SK-N-SH (cell line): ENCODE measurements around the gene CTBP1. TPM values are rescaled to one million over a fixed set of nuclear protein-coding genes. Genes with fewer than 3 reads are reported as not detected.

ENCODE experiments used
- CTCF ChIA-PET: fragments of 300-600, 350-600 bp; formaldehyde crosslinking; extraction: SDS; loops from one replicate; lab custom pipeline; 2021; lab: Yijun Ruan, JAX
- POLR2A ChIA-PET: fragments of 350-600 bp; sonication (Branson Sonifier 250); formaldehyde crosslinking; extraction: SDS; loops from one replicate; lab custom pipeline; 2020; ENCODE audit warnings: antibody characterized with exemption, inconsistent platforms; lab: Yijun Ruan, JAX
- DNase-seq: peaks from one replicate; pipeline ENCODE4 v3.0.0; 2012
- H2AFZ ChIP-seq: fragments of 200-600 bp; sonication (generic); 2 replicates; pipeline ENCODE4 v1.8.1; 2016; ENCODE audit warnings: antibody characterized with exemption, mild to moderate bottlenecking, low read depth
- H3F3A ChIP-seq: fragments of 200-600 bp; sonication (generic); replicated peaks from 2 replicates; pipeline ENCODE3; 2016; ENCODE audit warnings: antibody characterized with exemption, mild to moderate bottlenecking; ENCODE audit not compliant: insufficient read depth
- H3K27ac ChIP-seq, 2 experiments: fragments of 200-500 bp in 1 of 2; fragments of 200-600 bp in 1 of 2; sonication (Bioruptor generic) in 1 of 2; sonication (generic), shearing (Covaris generic) in 1 of 2; 2 replicates each; pipeline versions ENCODE4 v1.5.1 to v1.6.1; 2014 to 2016; ENCODE audit warnings: low read depth in 2 of 2, inconsistent platforms in 1 of 2, low read length in 1 of 2, mild to moderate bottlenecking in 1 of 2, mixed read lengths in 1 of 2
- H3K27me3 ChIP-seq: fragments of 200-600 bp; sonication (generic), shearing (Covaris generic); 2 replicates; pipeline ENCODE4 v1.6.1; 2016; ENCODE audit warnings: mixed run types; ENCODE audit not compliant: insufficient read depth
- H3K36me3 ChIP-seq, 2 experiments: fragments of 200-500 bp in 1 of 2; fragments of 200-600 bp in 1 of 2; sonication (Bioruptor generic) in 1 of 2; sonication (generic) in 1 of 2; replicated peaks in 1 of 2; 2 replicates each; pipeline versions ENCODE3 to v1.5.1; 2014 to 2016; ENCODE audit warnings: low read length in 1 of 2, mild to moderate bottlenecking in 1 of 2; ENCODE audit not compliant: insufficient read depth in 2 of 2, control insufficient read depth in 1 of 2
- H3K4me1 ChIP-seq, 2 experiments: fragments of 200-500 bp in 1 of 2; fragments of 200-600 bp in 1 of 2; sonication (Bioruptor generic) in 1 of 2; sonication (generic), shearing (Covaris generic) in 1 of 2; 2 replicates each; pipeline versions ENCODE4 v1.5.1 to v1.6.1; 2014 to 2016; ENCODE audit warnings: low read depth in 1 of 2, low read length in 1 of 2, mixed run types in 1 of 2; ENCODE audit not compliant: insufficient read depth in 2 of 2, control insufficient read depth in 1 of 2
- H3K4me2 ChIP-seq: fragments of 200-600 bp; sonication (generic), shearing (Covaris generic); 2 replicates; pipeline ENCODE4 v1.6.1; 2017; ENCODE audit warnings: mixed run types
- H3K4me3 ChIP-seq, 2 experiments: fragments of 200-500 bp in 1 of 2; fragments of 200-600 bp in 1 of 2; sonication (Bioruptor generic) in 1 of 2; sonication (generic), shearing (Covaris generic) in 1 of 2; 2 replicates each; pipeline versions ENCODE4 v1.5.1 to v1.8.1; 2014 to 2016; ENCODE audit warnings: low read depth in 2 of 2, inconsistent platforms in 1 of 2, low read length in 1 of 2, mild to moderate bottlenecking in 1 of 2, mixed read lengths in 1 of 2, moderate library complexity in 1 of 2
- H3K79me2 ChIP-seq: fragments of 200-600 bp; sonication (generic); 2 replicates; pipeline ENCODE4 v1.8.1; 2017; ENCODE audit warnings: mild to moderate bottlenecking; ENCODE audit not compliant: insufficient read depth
- H3K9ac ChIP-seq: fragments of 200-600 bp; sonication (generic); 2 replicates; pipeline ENCODE4 v1.6.1; 2017; ENCODE audit warnings: mixed run types
- H3K9me2 ChIP-seq: fragments of 200-600 bp; sonication (generic); 2 replicates; pipeline ENCODE4 v1.6.1; 2017; ENCODE audit warnings: mixed run types
- H3K9me3 ChIP-seq: fragments of 200-600 bp; sonication (generic); 2 replicates; pipeline ENCODE4 v1.6.1; 2017; ENCODE audit warnings: mixed run types, mild to moderate bottlenecking, moderate library complexity
- H4K20me1 ChIP-seq: fragments of 200-600 bp; sonication (generic); 2 replicates; pipeline ENCODE4 v1.6.1; 2017; ENCODE audit warnings: mild to moderate bottlenecking, mixed run types; ENCODE audit not compliant: insufficient read depth
- ELF1 ChIP-seq: IDR thresholded peaks from 2 replicates; pipeline ENCODE4 v1.4.0; 2012
- EP300 ChIP-seq, 2 experiments: IDR thresholded peaks; 2 replicates each; pipeline versions ENCODE4 v1.4.0 to v1.6.1; 2012; ENCODE audit warnings: borderline replicate concordance in 1 of 2, low read depth in 1 of 2, low read length in 1 of 2
- FOSL2 ChIP-seq: IDR thresholded peaks from 2 replicates; pipeline ENCODE4 v1.4.0; 2012; ENCODE audit warnings: low read depth, mild to moderate bottlenecking, moderate library complexity, borderline replicate concordance
- FOXJ3 ChIP-seq: sonication (generic); formaldehyde crosslinking; IDR thresholded peaks from 2 replicates; pipeline ENCODE4 v1.5.1; 2020; ENCODE audit warnings: mild to moderate bottlenecking, missing genetic modification reagents
- FOXM1 ChIP-seq: IDR thresholded peaks from 2 replicates; pipeline ENCODE4 v1.4.0; 2012; ENCODE audit warnings: low read depth, mild to moderate bottlenecking
- GABPA ChIP-seq: IDR thresholded peaks from 2 replicates; pipeline ENCODE4 v1.4.0; 2012; ENCODE audit warnings: low read depth, mild to moderate bottlenecking
- GATA2 ChIP-seq: sonication (generic); formaldehyde crosslinking; IDR thresholded peaks from 2 replicates; pipeline ENCODE4 v1.5.0; 2020; ENCODE audit warnings: mild to moderate bottlenecking, missing genetic modification reagents
- JUND ChIP-seq: IDR thresholded peaks from 2 replicates; pipeline ENCODE4 v1.4.0; 2012
- MEF2A ChIP-seq: IDR thresholded peaks from 2 replicates; pipeline ENCODE4 v1.4.0; 2012; ENCODE audit warnings: low read depth, borderline replicate concordance
- MXI1 ChIP-seq: IDR thresholded peaks from 2 replicates; pipeline ENCODE4 v1.6.1; 2012; ENCODE audit warnings: mild to moderate bottlenecking, low read depth, low read length, improper control_type of control experiment
- NFIC ChIP-seq: IDR thresholded peaks from 2 replicates; pipeline ENCODE4 v1.4.0; 2012; ENCODE audit warnings: borderline replicate concordance
- NRF1 ChIP-seq: IDR thresholded peaks from 2 replicates; pipeline ENCODE4 v1.6.1; 2012; ENCODE audit warnings: low read depth, mild to moderate bottlenecking, low read length
- POLR2AphosphoS5 ChIP-seq: IDR thresholded peaks from 2 replicates; pipeline ENCODE4 v1.6.1; 2012; ENCODE audit warnings: low read depth, low read length
- RAD21 ChIP-seq: IDR thresholded peaks from 2 replicates; pipeline ENCODE4 v1.6.1; 2012; ENCODE audit warnings: mild to moderate bottlenecking, low read length
- RCOR1 ChIP-seq: fragments of 150-350 bp; IDR thresholded peaks from 2 replicates; pipeline ENCODE4 v1.6.1; 2017; ENCODE audit warnings: antibody characterized with exemption, low read length
- RFX5 ChIP-seq: IDR thresholded peaks from 2 replicates; pipeline ENCODE4 v1.6.1; 2012; ENCODE audit warnings: mild to moderate bottlenecking, improper control_type of control experiment, low read length
- TAF1 ChIP-seq: IDR thresholded peaks from 2 replicates; pipeline ENCODE4 v1.6.1; 2012; ENCODE audit warnings: low read depth, mild to moderate bottlenecking, low read length, moderate library complexity, borderline replicate concordance
- TEAD4 ChIP-seq: IDR thresholded peaks from 2 replicates; pipeline ENCODE4 v1.4.0; 2012; ENCODE audit warnings: mild to moderate bottlenecking, borderline replicate concordance; ENCODE audit not compliant: insufficient read depth
- WGBS: methylation state at CpG from one replicate; pipeline ENCODE4 v1.1.6; 2017; ENCODE audit warnings: low lambda C conversion rate; 5-methylcytosine and 5-hydroxymethylcytosine counted together
- polyA plus RNA-seq, 3 experiments: library from polyadenylated mRNA; depleted of rRNA; stranded (reverse); fragments of >200 nt; gene quantifications; 2 replicates each; pipeline ENCODE4 v1.2.3, GENCODE V29; 2012
- TF ChIP-seq, protein P1 (sequence below): IDR thresholded peaks from 2 replicates; pipeline ENCODE4; 2012

The CTBP1 gene
- polyA plus RNA-seq, 1 of the 3 experiments (the other 2 are of a cell fraction), result 183 TPM

DNA sequence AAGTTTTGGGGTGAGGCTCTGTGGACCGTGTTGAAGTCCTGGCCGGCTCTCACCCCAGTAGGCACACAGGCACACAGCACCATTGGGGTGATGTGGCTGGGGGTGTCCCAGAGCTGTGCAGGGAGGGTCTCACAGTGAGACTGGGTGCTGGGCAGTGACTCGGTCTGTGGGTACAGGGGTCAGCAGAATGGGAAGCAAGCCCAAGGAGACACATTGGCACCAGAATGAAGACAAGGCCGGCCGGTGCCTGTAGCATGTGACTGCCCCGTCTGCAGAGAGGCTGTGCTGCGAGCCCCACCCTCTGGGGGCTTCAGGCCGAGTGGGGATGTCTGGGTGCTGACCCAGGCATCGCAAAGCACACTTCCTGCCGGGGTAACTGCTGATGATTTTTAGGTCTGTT lies 46.0 kb upstream of the CTBP1 start:
- H3K27ac ChIP-seq, result no peak overlapping the region
- no peak overlapping the region for H2AFZ ChIP-seq
- no peak overlapping the region for H3K9ac ChIP-seq
- peaks cover 0 to 15% of the 10 kb centered on the region in 2 experiments for H3K36me3 ChIP-seq
- H3K4me1 ChIP-seq, result peaks cover 0 to 19% of the 10 kb centered on the region in 2 experiments; a peak in 2 of 4 replicates
- TF ChIP-seq FOXJ3 (CRISPR knock-in tag) (no peak), EP300 (IDR thresholded peaks at IDR 0.05; ENCODE audit: borderline replicate concordance in 1 of 2, low read depth in 1 of 2, low read length in 1 of 2) (no peak), MXI1 (no peak), RCOR1 (no peak), TAF1 (no peak), NRF1 (no peak)
- TF ChIP-seq, protein P1, sequence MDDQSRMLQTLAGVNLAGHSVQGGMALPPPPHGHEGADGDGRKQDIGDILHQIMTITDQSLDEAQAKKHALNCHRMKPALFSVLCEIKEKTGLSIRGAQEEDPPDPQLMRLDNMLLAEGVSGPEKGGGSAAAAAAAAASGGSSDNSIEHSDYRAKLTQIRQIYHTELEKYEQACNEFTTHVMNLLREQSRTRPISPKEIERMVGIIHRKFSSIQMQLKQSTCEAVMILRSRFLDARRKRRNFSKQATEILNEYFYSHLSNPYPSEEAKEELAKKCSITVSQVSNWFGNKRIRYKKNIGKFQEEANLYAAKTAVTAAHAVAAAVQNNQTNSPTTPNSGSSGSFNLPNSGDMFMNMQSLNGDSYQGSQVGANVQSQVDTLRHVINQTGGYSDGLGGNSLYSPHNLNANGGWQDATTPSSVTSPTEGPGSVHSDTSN, result no peak
- H4K20me1 ChIP-seq, result peaks cover 81% of the 10 kb centered on the region
- no peaks in the 10 kb centered on the region for H3F3A ChIP-seq
- H3K27me3 ChIP-seq, result no peaks in the 10 kb centered on the region
- ChIA-PET CTCF (no interaction called here), POLR2A (no interaction called here)
- H3K9me3 ChIP-seq, result no peaks in the 10 kb centered on the region
- DNase-seq, result no peak
- H3K9me2 ChIP-seq, result no peaks in the 10 kb centered on the region
- 100% methylated on average over 2 of the region's 10 CpGs for WGBS
- peaks cover 91% of the 10 kb centered on the region for H3K79me2 ChIP-seq
- no peak overlapping the region for H3K4me2 ChIP-seq
- no peak overlapping the region for H3K4me3 ChIP-seq

DNA sequence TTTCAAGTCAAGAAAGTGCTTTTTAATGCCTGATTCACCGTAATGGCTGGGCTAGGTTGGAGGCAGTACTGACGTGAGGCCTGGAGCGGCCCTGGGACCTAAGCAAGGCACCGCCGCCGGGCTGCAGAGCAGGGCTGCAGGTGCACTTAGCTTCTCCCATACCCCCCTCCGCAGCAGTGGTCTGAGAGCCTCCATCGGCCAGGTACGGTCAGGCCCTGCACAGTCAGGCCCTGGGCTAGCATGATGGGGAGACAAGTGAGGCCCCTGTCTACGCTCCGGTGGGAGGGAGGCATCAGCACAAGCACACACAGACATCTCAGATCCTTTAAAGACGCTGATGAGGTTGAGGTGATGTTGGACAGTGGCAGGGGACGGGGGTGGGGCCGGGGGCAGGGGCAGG lies 45.5 kb upstream of the CTBP1 start:
- Histone ChIP-seq H4K20me1 (peaks cover 76% of the 10 kb centered on the region), H3K4me2 (no peak overlapping the region), H3K27ac (no peak overlapping the region), H3K4me3 (no peak overlapping the region), H3F3A (no peaks in the 10 kb centered on the region), H3K27me3 (no peaks in the 10 kb centered on the region), H3K9me2 (no peaks in the 10 kb centered on the region), H3K36me3 (peaks cover 0 to 14% of the 10 kb centered on the region in 2 experiments), H3K9me3 (no peaks in the 10 kb centered on the region), H3K79me2 (peaks cover 88% of the 10 kb centered on the region), H2AFZ (no peak overlapping the region), H3K9ac (no peak overlapping the region), H3K4me1 (peaks cover 0 to 19% of the 10 kb centered on the region in 2 experiments; a peak in 2 of 4 replicates)
- ChIA-PET POLR2A (no interaction called here), CTCF (no interaction called here)
- TF ChIP-seq EP300 (IDR thresholded peaks at IDR 0.05; ENCODE audit: borderline replicate concordance in 1 of 2, low read depth in 1 of 2, low read length in 1 of 2) (no peak), RFX5 (no peak), RAD21 (no peak), POLR2AphosphoS5 (no peak), MEF2A (no peak), GATA2 (no peak)
- DNase-seq, result no peak
- 78% methylated on average over 8 of the region's 14 CpGs for WGBS

DNA sequence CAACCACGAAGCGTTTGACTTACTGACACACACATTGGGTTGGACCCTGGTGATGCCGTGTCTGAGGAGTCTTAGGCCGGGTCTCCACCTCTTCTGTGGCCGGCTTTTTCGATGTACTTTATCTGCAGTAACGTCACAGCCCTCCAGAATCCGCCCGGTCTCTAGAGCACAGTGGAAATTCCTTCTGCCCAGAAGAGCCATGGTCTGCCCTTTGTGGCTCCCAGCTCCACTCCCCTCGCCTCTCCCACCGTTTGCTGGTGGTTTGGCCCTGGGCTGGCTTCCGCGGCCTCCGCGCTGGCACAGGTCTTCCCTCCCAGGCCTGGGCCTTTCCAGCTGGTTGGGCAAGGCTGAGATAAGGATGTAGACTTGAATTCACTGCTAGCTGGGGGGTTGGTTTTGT lies 45.1 kb upstream of the CTBP1 start:
- TF ChIP-seq NFIC (no peak), ELF1 (no peak), JUND (no peak), RAD21 (no peak), TEAD4 (no peak), GABPA (no peak), NRF1 (no peak), FOSL2 (no peak), TAF1 (no peak), FOXM1 (no peak), GATA2 (no peak), POLR2AphosphoS5 (no peak)
- ChIA-PET CTCF (no interaction called here), POLR2A (no interaction called here)
- peaks cover 0 to 14% of the 10 kb centered on the region in 2 experiments for H3K36me3 ChIP-seq
- H3K4me3 ChIP-seq, result no peak overlapping the region
- 94% methylated on average over 11 of the region's 15 CpGs for WGBS
- no peaks in the 10 kb centered on the region for H3F3A ChIP-seq
- peaks cover 0 to 19% of the 10 kb centered on the region in 2 experiments; a peak in 2 of 4 replicates for H3K4me1 ChIP-seq
- no peak overlapping the region for H3K9ac ChIP-seq
- H2AFZ ChIP-seq, result no peak overlapping the region
- peaks cover 84% of the 10 kb centered on the region for H3K79me2 ChIP-seq
- no peaks in the 10 kb centered on the region for H3K9me3 ChIP-seq
- no peak for DNase-seq
- no peaks in the 10 kb centered on the region for H3K9me2 ChIP-seq
- no peak overlapping the region for H3K27ac ChIP-seq
- H3K27me3 ChIP-seq, result no peaks in the 10 kb centered on the region
- no peak overlapping the region for H3K4me2 ChIP-seq
- peaks cover 72% of the 10 kb centered on the region for H4K20me1 ChIP-seq
